HG02763 (cell line): ENCODE results near the gene OR52B6.
"Not testable (repeated sequence)": the region's sequence is repeated elsewhere in the genome, so short reads cannot be mapped to it uniquely, and the experiment has no call there.

ENCODE experiments used
- ATAC-seq: cut with Tn5 transposase; IDR thresholded peaks from one replicate; pipeline ENCODE4 v1.9.1; 2021; ENCODE audit warnings: mild to moderate bottlenecking, moderate library complexity; ENCODE audit not compliant: unreplicated experiment

The OR52B6 gene

DNA sequence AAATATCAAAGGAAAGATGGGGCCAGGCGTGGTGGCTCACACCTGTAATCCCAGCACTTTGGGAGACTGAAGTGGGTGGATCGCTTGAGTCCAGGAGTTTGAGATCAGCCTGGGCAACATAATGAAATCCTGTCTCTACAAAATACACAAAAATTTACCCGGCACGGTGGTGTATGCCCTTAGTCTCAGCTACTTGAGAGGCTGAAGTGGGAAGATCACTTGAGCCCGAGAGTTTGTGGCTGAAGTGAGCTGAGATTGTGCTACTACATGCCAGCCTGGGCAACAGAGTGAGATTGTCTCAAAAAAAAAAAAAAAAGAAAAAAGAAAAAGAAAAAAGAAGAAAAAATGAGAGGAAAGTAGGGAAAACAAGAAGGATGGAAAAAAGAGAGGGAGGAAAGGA, 11.9 kb downstream of the OR52B6 start:
- no peak for ATAC-seq

DNA sequence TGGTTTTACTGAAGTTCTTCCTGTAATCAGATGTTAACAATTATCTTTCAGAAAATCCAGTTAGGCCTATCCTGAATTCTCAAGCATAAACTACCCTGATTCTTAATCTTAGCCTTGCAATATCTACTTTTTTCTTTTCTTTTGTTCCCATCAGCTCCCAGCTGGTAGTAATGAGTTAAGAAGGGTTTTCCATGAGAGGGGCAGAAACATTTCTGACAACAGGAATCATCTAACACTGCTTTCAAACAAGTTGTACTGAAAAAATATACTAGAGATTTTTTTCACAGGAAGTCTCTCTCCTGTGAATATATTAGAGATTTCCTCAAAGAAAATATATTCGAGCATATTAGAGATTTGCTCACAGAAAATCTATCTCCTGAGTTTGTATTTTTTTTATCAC, 12.5 kb downstream of the OR52B6 start:
- ATAC-seq: no peak

DNA sequence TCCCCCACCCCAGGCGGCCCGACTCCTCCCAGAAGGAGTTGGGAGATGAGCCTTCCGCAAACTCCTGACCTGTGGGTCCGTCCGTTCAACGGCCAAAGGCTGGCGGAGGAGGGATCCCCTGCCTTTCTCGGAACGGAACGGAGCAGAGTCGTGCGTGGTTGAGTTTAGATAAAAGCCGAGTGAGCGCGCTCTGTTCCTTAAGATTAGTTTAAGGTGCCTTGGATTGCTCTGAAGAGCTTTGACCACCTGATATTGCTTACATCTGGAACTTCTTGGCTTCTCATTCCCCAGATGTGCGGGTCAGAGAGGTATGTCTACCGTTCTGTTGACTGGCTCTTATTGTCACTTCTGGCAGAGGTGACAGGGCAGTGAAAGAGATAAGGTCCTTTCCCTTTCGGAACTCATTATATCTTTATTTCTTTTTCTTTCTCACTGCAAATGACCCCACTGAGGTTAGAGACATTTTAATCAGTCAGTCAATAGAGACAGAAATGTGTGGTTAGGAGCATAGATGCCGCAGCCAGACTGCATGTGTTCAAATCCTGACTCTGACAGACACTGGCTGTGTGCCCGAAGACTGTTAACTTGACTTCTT, 16.0 kb downstream of the OR52B6 start, which contains the start of gene TRIM6:
TSS of gene TRIM6 (plus strand) at position 31 of the 595 bp plus-strand sequence. CDS start at position 292, 261 bp downstream.
- no peak for ATAC-seq

DNA sequence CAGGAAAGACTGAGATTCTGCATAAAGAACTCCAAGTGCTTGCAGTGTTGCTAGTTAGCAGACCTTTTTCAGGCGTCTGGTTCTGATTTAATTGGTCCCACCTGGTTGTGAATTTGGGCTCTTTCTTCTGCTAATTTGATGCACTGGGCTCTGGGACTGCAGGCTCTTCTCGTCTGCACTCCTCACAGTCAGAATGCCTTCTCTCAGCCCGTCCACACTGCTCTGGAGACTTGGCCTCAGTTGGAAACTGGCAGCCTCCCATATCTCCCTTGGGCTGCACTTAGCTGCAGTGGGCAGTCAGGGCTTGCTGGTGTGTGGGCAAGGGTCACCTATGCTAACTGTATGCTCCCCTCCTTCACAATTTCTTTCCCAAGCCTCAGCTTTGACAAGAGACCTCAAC, 17.3 kb downstream of the OR52B6 start:
- ATAC-seq: no peak

DNA sequence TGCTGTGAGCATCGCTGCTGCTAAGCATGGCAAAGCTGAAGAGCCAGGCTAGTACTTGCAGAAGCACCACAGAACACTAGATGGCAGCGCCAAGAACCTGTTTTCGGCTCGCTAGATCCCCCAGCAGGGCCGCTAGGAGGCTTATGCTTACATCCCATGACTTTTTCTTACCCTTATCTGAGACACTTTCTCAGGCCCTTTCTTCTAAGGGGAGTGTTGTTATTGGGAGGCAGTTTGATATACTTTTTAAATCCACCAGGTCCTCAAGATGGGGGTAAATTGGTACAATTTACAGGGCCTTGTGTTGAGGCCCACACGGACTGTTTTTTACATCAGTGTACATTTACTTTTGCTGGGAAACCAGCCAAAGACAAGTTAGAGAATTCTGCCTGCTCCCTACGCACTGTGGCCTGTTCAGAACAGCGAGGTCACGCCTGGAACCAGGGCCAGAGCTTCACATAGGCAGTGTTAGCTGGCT, 19.7 kb downstream of the OR52B6 start:
- ATAC-seq: peak; percentile 86

DNA sequence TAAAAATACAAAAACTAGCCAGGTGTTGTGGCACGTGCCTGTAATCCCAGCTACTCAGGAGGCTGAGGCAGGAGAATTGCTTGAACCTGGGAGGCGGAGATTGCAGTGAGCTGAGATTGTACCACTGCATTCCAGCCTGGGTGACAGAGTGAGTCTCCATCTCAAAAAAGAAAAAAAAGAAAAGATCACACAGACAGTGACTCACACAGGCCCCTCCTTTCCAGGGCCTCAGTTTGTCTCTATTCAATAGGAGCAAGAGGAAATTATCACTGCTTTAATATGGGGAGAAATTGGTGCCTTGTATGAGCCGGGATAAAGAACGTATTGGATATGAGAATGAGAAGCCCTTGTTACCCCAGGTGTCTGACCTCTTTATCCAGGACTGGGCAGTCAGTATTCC, 22.1 kb downstream of the OR52B6 start:
- ATAC-seq: not testable (repeated sequence)

DNA sequence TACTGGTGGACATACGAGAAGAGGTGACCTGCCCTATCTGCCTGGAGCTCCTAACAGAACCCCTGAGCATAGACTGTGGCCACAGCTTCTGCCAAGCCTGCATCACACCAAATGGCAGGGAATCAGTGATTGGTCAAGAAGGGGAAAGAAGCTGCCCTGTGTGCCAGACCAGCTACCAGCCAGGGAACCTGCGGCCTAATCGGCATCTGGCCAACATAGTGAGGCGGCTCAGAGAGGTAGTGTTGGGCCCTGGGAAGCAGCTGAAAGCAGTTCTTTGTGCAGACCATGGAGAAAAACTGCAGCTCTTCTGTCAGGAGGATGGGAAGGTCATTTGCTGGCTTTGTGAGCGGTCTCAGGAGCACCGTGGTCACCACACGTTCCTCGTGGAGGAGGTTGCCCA, 22.6 kb downstream of the OR52B6 start:
- no peak for ATAC-seq

DNA sequence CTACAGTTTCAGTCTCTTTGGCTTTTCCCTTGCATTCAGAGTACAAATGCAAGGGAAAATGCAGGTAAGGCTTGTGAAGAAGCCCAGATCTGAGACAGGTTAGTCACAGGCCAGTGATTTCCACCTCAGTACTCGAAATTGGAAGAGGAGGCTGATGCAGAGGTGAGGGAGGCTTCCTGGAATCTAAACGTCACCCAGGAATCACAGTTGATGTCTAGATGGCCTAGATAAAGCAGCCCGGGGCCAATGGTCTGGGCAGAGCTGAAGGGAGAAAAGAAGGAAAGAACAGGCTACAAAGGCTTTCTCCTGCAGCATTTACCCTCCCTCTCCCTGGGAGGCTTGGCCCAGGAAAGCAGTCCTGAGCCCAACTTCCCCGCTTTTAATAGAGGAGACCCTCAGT, 24.2 kb downstream of the OR52B6 start:
- no peak for ATAC-seq

DNA sequence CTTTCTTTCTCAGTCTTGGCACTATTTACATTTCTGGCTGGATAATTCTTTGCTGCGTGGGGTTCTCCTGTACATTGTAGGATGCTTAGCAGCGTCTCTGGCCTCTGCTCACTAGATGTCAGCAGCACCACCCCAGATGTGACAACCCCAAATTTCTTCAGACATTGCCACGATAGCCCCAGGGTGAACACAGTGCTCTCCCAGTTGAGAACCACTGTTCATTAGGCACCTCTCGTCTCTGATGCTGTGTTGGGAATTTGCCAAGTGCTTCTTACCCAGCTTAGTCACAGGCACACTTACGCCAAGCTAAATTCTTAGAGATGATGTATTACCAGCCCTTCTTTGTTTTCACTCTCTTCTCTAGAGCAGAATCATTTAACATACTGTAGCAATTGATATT, 25.2 kb downstream of the OR52B6 start:
- ATAC-seq: no peak

DNA sequence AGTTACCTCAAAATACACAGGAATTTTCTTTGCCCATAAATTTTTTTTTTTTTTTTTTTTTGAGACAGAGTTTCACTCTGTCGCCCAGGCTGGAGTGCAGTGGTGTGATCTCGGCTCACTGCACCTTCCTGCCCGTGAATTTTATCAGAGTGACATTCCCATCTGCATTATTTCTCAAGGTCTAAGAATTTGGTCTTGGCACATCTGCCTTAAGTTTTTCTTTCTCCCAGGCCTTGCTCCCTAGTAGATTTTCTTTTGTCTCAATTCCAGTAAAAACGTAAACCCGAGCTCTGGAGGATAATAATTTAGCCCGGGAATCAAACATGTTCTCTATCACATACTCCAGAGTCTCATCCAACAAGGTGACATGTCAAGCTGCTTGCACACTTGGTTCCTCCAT, 28.1 kb downstream of the OR52B6 start:
- no peak for ATAC-seq

DNA sequence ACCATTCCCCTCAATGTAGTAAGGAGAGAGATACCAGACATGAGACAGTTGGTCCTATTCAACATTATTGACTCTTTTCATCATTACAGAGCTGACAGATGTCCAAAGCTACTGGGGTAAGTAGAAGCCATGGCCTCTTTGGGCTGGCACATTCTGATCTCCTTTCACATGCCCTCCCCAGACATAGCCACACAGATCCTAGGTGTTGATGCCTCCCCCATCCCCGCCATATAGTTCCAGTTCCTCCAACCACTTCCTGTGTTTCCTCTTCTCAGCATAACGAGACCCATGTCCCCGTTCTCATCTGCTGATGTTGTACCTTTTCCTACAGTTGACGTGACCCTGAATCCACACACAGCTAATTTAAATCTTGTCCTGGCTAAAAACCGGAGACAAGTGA, 29.8 kb downstream of the OR52B6 start:
- no peak for ATAC-seq

DNA sequence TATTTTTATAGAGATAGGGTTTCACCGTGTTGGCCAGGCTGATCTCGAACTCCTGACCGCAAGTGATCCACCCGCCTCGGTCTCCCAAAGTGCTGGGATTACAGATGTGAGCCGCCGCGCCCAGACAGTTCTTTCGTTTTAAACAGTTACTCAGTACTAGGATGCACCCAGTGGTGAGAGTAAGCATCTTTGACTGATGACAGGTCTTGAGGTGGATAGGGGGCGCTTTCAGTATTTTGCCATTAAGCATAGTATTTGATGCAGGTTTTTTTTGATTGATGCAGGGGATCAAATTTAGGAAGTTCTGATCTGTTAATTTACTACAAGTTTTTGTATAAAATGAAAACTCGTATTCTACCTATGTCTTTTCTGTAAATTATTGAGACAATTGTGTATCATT, 30.9 kb downstream of the OR52B6 start:
- no peak for ATAC-seq

DNA sequence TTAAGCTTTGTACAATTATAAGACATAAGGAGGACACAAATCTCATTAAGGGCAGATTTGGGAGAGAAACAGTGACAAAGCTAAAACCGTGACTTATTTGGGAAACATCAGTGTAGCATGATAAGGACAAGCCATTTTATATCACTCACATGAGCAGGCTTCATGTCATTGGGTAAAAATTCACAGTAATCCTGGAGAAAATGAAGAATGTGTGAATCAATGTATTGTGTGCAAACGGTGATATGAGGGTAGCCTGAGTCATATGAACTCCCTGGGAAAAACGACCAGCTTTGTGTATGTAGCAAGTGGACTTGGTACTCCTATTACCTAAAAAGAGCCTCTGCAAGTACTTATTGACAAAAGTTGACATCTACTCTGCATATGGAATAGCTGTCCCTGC, 38.1 kb downstream of the OR52B6 start:
- no peak for ATAC-seq

DNA sequence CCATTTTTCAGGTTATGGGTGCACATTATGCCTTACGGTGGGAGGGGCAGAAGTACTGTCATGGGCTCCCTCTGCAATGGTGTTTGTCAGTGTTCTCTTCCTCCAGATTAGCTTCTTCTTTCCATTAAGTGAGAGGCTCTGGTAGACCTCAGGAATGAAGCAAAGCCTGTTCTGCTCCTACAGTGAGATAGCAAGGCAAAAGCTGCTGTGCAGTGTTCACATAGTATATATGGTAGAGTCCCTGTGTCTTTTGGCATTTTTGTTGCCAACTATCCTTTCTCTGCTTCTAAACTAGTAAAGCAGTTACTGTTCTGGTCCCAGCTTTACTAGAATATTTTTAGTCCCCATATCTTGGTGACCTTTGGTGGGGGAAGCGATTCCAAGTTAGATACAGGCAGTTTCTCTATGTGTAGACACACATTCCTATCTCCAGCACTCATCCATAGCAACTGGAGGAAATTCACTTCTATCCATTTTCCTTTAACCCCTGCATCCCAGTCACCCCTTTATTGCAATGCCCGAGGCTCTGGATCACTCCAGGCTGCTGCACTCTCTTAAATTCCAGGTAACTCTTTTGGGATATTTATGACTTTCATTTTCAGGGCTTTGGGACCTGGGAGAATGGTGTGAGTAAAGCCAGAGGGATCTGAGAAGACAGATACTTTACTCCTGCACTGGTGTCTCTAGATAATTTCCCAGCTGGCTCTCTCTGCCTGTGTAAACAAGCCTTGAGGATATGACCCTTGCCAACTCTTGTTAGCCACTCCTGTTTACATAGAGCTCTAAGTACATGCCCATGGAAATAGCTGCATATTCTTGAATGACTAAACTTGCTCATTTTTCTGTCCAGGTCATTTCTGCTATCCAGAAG, 40.2 kb downstream of the OR52B6 start:
- no peak for ATAC-seq

DNA sequence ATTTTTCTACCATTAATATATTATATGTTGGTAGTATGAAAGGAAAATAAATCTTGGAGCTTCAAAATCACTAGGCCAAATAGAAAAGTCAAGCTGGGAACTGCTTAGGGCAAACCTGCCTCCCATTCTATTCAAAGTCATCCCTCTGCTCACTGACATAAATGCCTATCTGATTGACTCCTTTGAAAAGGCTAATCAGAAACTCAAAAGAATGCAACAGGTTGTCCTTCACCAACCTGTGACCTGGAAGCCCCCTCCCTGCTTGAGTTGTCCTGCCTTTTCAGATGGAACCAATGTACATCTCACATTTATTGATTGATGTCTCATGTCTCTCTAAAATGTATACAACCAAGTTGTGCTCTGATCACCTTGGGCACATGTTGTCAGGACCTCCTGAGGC, 40.9 kb downstream of the OR52B6 start:
- no peak for ATAC-seq

DNA sequence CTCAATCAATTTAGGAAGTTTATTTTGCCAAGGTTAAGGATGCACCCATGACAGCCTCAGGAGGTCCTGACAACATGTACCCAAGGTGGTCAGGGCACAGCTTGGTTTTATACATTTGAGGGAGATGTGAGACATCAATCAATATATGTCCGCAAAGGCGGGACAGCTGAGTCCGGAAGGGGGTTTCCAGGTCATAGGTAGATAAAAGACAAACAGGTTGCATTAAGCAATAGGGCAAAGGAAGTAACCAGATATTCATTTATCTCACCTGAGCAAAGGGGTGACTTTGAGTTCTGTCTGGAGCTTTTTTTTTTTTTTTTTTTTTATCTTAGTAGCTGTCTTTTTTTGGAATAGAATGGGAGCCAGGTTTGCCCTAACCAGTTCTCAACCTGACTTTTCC, 42.1 kb downstream of the OR52B6 start:
- ATAC-seq: no peak

DNA sequence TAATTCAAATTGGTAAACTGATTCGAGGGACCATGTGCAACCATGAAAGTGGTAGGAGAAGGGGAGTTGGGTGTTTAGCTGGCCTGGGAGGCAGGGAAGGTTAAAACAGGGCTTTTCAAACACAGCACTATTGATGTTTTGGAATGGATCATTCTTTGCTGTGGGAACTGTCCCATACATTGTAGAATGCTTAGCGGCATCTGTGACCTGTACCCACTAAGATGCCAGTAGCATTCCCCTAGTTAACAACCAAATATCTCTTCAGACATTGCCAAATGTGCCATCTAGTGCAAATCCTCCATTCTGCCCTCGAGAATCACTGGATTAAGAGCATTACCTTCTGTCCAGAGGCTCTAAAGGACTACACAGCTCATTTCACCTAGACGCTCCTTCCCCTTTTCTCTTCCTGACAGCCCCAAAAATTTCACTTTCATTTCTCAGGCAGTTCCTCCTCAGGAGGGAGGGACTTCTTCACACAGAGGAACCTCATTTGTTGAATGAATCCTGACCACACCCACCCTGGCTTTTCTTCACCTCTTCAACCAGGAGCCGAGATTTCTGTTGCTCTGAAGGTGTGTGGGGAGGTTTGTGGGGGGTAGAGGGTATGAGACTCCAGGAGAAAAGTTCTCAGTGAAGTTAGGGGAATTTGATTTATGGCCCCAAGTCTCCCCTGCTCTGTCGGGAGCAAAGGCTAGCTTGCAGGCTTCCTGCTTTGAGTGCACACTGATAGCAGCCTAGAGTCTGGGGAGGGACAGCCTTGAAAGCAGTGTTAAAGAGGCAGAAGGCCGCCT, 44.0 kb downstream of the OR52B6 start, which contains the start of gene TRIM34:
TSS of gene TRIM34 (plus strand) at position 513 of the 791 bp plus-strand sequence. CDS start 7,331 bp downstream, outside the sequence.
- peak; percentile 96 for ATAC-seq

DNA sequence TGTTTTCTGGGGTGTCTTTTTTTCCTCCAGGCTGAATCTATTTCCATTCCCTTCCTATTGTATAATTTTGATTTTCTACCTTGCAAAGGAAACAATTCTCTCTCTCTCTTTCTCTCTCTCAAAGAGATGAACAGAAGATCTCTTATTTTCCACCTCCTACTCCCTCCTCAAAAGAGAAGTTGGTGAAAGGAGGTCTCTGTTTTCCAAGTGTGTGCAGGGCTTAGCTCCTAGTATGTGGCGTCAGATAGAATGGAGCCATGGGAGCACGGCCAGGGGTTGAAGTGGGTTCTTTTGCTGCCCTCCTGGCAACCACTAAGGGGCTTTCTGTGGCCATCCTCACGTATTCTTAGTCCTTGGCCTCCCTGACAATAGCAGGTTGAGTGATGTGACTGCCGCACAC, 44.6 kb downstream of the OR52B6 start:
- peak; percentile 2 for ATAC-seq

DNA sequence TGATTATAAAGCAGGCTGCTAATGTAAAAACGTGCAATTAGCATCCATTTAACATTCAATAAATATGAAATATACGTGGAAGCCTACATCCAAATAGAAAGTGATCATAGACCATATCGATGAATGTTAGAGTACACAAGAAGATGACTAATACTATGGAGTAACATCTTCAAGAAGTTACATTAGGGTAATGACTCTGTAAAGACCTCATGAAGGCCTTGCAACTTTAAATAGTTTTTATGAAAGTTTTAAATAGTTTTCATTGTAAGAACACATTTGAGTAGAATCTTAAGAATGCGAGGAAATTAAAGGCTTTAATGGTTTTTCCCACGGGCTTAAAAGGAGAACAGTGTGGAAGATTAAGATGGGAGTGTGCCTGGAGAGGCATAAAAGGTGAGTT, 45.5 kb downstream of the OR52B6 start:
- ATAC-seq: no peak

DNA sequence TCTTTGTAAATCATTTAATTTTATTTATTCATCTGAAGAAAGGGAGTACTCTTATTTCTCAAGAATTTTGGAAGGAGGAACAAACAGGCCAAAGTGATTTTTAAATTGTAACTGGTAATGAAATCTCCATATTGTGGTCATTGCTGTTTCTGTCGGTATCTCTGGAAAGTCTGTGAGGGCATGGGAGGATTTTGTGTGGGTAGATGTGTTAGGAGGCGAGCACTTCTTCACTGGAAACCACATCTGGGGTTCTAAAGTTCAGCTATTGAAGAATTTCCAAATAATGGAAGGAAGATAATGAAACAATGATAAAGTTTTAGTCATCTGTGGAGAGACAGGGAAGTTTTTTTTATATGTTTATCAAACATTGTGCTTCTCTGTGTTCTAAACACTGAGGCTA, 50.7 kb downstream of the OR52B6 start:
- ATAC-seq: no peak
